ENCODE results near the gene VAMP7.

DNA sequence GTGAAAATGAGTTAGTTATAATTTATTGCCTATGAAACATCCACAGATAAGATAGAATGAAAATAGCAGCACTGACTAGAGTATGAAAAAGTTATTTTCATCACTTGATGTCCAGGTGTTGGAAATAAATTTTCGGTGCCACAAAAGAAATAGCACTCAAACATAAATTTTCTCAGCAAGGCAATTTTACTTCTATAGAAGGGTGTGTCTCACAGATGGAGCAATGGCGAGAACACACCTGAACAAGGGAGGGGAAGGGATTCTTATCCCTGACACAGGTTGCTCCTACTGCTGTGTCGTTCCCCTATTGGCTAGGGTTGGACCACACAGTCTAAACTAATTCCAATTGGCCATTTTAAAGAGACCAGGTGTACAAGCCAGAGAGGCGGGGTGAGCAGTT, 13.3 kb upstream of the VAMP7 start:
- TF ChIP-seq POLR2A (IDR thresholded peaks at IDR 0.05): no peak
- TF ChIP-seq, protein P1, sequence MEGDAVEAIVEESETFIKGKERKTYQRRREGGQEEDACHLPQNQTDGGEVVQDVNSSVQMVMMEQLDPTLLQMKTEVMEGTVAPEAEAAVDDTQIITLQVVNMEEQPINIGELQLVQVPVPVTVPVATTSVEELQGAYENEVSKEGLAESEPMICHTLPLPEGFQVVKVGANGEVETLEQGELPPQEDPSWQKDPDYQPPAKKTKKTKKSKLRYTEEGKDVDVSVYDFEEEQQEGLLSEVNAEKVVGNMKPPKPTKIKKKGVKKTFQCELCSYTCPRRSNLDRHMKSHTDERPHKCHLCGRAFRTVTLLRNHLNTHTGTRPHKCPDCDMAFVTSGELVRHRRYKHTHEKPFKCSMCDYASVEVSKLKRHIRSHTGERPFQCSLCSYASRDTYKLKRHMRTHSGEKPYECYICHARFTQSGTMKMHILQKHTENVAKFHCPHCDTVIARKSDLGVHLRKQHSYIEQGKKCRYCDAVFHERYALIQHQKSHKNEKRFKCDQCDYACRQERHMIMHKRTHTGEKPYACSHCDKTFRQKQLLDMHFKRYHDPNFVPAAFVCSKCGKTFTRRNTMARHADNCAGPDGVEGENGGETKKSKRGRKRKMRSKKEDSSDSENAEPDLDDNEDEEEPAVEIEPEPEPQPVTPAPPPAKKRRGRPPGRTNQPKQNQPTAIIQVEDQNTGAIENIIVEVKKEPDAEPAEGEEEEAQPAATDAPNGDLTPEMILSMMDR (IDR thresholded peaks at IDR 0.05): no peak
